H1 (cell line): ENCODE results near the gene LYPD6B. TPM values are rescaled to one million over a fixed set of nuclear protein-coding genes. Genes with fewer than 3 reads are reported as not detected.

ENCODE experiments used
- CTCF ChIA-PET: fragments of 300-600 bp; sonication (Branson Sonifier 250); formaldehyde crosslinking; loops from one replicate; lab custom pipeline; 2021; ENCODE audit not compliant: partially characterized antibody; lab: Charles Lee
- POLR2A ChIA-PET: fragments of 300-600 bp; sonication (Branson Sonifier 250); formaldehyde crosslinking; loops from one replicate; lab custom pipeline; 2021; ENCODE audit warnings: inconsistent platforms; ENCODE audit not compliant: partially characterized antibody; lab: Charles Lee
- DNase-seq, 2 experiments: peaks; one replicate each; pipeline versions ENCODE4 v3.0.0 to v3.0.0-alpha.2; 2010 to 2022; ENCODE audit warnings: low spot score in 2 of 2, low read depth in 1 of 2, mixed read lengths in 1 of 2
- FAIRE-seq: peaks from 2 replicates; lab custom pipeline; 2011; peaks lifted over from hg19 to GRCh38; lab: Jason Lieb, UNC
- H2AFZ ChIP-seq: 2 replicates; pipeline ENCODE4 v1.8.1; 2012; ENCODE audit warnings: low read length, inconsistent platforms
- H2AK5ac ChIP-seq: 2 replicates; pipeline ENCODE4 v1.6.1; 2013; ENCODE audit warnings: low read depth, low read length
- H2BK120ac ChIP-seq: replicated peaks from 2 replicates; pipeline ENCODE3; 2013; ENCODE audit warnings: low read depth, low read length, inconsistent platforms
- H2BK12ac ChIP-seq: 2 replicates; pipeline ENCODE4 v1.6.1; 2013; ENCODE audit warnings: low read depth, low read length
- H2BK15ac ChIP-seq: 2 replicates; pipeline ENCODE4 v1.6.1; 2013; ENCODE audit warnings: low read length
- H2BK20ac ChIP-seq: 2 replicates; pipeline ENCODE4 v1.6.1; 2013; ENCODE audit warnings: low read length
- H2BK5ac ChIP-seq: 2 replicates; pipeline ENCODE4 v1.6.1; 2013; ENCODE audit warnings: low read depth, low read length
- H3K14ac ChIP-seq: 2 replicates; pipeline ENCODE4 v1.6.1; 2013; ENCODE audit warnings: inconsistent platforms; ENCODE audit not compliant: insufficient read length
- H3K18ac ChIP-seq: 2 replicates; pipeline ENCODE4 v1.6.1; 2013; ENCODE audit warnings: low read length; ENCODE audit errors: extremely low read depth
- H3K23ac ChIP-seq: 2 replicates; pipeline ENCODE4 v1.6.1; 2013; ENCODE audit warnings: inconsistent platforms; ENCODE audit not compliant: insufficient read length
- H3K23me2 ChIP-seq: 2 replicates; pipeline ENCODE4 v1.6.1; 2013; ENCODE audit warnings: low read depth, low read length
- H3K27ac ChIP-seq: 2 replicates; pipeline ENCODE4 v1.6.1; 2011; ENCODE audit warnings: low read depth, low read length, inconsistent platforms
- H3K27me3 ChIP-seq, 4 experiments: replicated peaks in 1 of 4; 1 replicate in 1 of 4; 2 replicates in 3 of 4; pipeline versions ENCODE4 v1.6.1 to v1.8.1; 2011 to 2013; ENCODE audit warnings: low read length in 3 of 4, mild to moderate bottlenecking in 3 of 4, inconsistent platforms in 2 of 4, mixed read lengths in 2 of 4, moderate library complexity in 1 of 4; ENCODE audit not compliant: control insufficient read depth in 3 of 4, insufficient read depth in 3 of 4; ENCODE audit errors: extremely low read depth in 1 of 4
- H3K36me3 ChIP-seq, 4 experiments: 2 replicates each; pipeline versions ENCODE4 v1.6.1 to v1.8.1; 2011 to 2013; ENCODE audit warnings: mild to moderate bottlenecking in 4 of 4, low read length in 3 of 4, moderate library complexity in 2 of 4, control low read depth in 1 of 4, inconsistent platforms in 1 of 4; ENCODE audit not compliant: insufficient read depth in 4 of 4, control insufficient read depth in 2 of 4
- H3K4ac ChIP-seq: replicated peaks from 2 replicates; pipeline ENCODE3; 2013; ENCODE audit warnings: low read length, low read depth, mixed read lengths, inconsistent platforms; ENCODE audit not compliant: insufficient read length
- H3K4me1 ChIP-seq, 4 experiments: replicated peaks in 1 of 4; 1 replicate in 1 of 4; 2 replicates in 3 of 4; pipeline versions ENCODE4 v1.6.1 to v1.8.1; 2011 to 2013; ENCODE audit warnings: low read length in 3 of 4, inconsistent platforms in 2 of 4, mixed read lengths in 1 of 4; ENCODE audit not compliant: insufficient read depth in 4 of 4, control insufficient read depth in 3 of 4
- H3K4me2 ChIP-seq, 2 experiments: 2 replicates each; pipeline versions ENCODE4 v1.6.1 to v1.8.1; 2011 to 2013; ENCODE audit warnings: low read depth in 2 of 2, low read length in 2 of 2, control low read depth in 1 of 2, inconsistent platforms in 1 of 2, mild to moderate bottlenecking in 1 of 2; ENCODE audit not compliant: insufficient read depth in 1 of 2
- H3K4me3 ChIP-seq, 4 experiments: fragments of 200-600, 300-600 bp in 1 of 4; sonication (generic), shearing (Covaris generic), sonication (Bioruptor Twin) in 1 of 4; 2 replicates each; pipeline versions ENCODE4 v1.5.1 to v1.8.1; 2011 to 2016; ENCODE audit warnings: low read length in 4 of 4, low read depth in 3 of 4, control low read depth in 2 of 4, inconsistent platforms in 2 of 4, mild to moderate bottlenecking in 2 of 4, mixed read lengths in 1 of 4, moderate library complexity in 1 of 4; ENCODE audit not compliant: insufficient read depth in 2 of 4; ENCODE audit errors: extremely low read depth in 1 of 4
- H3K56ac ChIP-seq: replicated peaks from 2 replicates; pipeline ENCODE3; 2013; ENCODE audit warnings: low read depth, mild to moderate bottlenecking, mixed read lengths, low read length, inconsistent platforms; ENCODE audit not compliant: insufficient read length
- H3K79me1 ChIP-seq: 2 replicates; pipeline ENCODE4 v1.6.1; 2013; ENCODE audit warnings: low read depth, low read length, control low read depth
- H3K79me2 ChIP-seq, 2 experiments: 2 replicates each; pipeline versions ENCODE4 v1.6.1 to v1.8.1; 2012 to 2013; ENCODE audit warnings: low read length in 2 of 2, mild to moderate bottlenecking in 2 of 2, inconsistent platforms in 1 of 2; ENCODE audit not compliant: insufficient read depth in 2 of 2, control insufficient read depth in 1 of 2
- H3K9ac ChIP-seq, 4 experiments: replicated peaks in 1 of 4; 1 replicate in 1 of 4; 2 replicates in 3 of 4; pipeline versions ENCODE4 v1.6.1 to v1.8.1; 2011 to 2013; ENCODE audit warnings: low read depth in 3 of 4, low read length in 3 of 4, control low read depth in 2 of 4, mild to moderate bottlenecking in 2 of 4, moderate library complexity in 2 of 4, inconsistent platforms in 1 of 4; ENCODE audit errors: extremely low read depth in 1 of 4
- H3K9me3 ChIP-seq, 2 experiments: 2 replicates each; pipeline versions ENCODE4 v1.6.1 to v1.8.1; 2012 to 2013; ENCODE audit warnings: mild to moderate bottlenecking in 2 of 2, moderate library complexity in 2 of 2, control low read depth in 1 of 2, inconsistent platforms in 1 of 2, low read depth in 1 of 2, low read length in 1 of 2, mixed read lengths in 1 of 2; ENCODE audit not compliant: insufficient read depth in 2 of 2
- H4K20me1 ChIP-seq, 2 experiments: replicated peaks in 1 of 2; 2 replicates each; pipeline versions ENCODE3 to v1.8.1; 2011 to 2013; ENCODE audit warnings: inconsistent platforms in 2 of 2, low read length in 2 of 2, mild to moderate bottlenecking in 1 of 2; ENCODE audit not compliant: insufficient read depth in 2 of 2, control insufficient read depth in 1 of 2
- H4K5ac ChIP-seq: 2 replicates; pipeline ENCODE4 v1.6.1; 2013; ENCODE audit warnings: low read length, low read depth, mixed read lengths, inconsistent platforms; ENCODE audit not compliant: insufficient read length
- H4K8ac ChIP-seq: 2 replicates; pipeline ENCODE4 v1.8.0; 2013; ENCODE audit warnings: mild to moderate bottlenecking, moderate library complexity, low read length, inconsistent platforms; ENCODE audit not compliant: insufficient read depth; ENCODE audit errors: extremely low read depth
- H4K91ac ChIP-seq: replicated peaks from 2 replicates; pipeline ENCODE3; 2013; ENCODE audit warnings: low read length, mixed read lengths, inconsistent platforms; ENCODE audit not compliant: insufficient read length
- CEBPB ChIP-seq: IDR thresholded peaks from 2 replicates; pipeline ENCODE4 v1.6.1; 2012; ENCODE audit warnings: low read depth, low read length
- CHD1 ChIP-seq: IDR thresholded peaks from 2 replicates; pipeline ENCODE4 v1.6.1; 2012; ENCODE audit warnings: low read depth, low read length, improper control_type of control experiment
- CTBP2 ChIP-seq: IDR thresholded peaks from 2 replicates; pipeline ENCODE4 v1.7.0; 2011; ENCODE audit warnings: borderline replicate concordance, mild to moderate bottlenecking, moderate library complexity, mixed read lengths, low read length; ENCODE audit not compliant: insufficient read depth, insufficient read length
- GTF2F1 ChIP-seq: IDR thresholded peaks from 2 replicates; pipeline ENCODE4 v1.6.1; 2012; ENCODE audit warnings: low read depth, low read length, improper control_type of control experiment, borderline replicate concordance
- JUND ChIP-seq: IDR thresholded peaks from 2 replicates; pipeline ENCODE4 v1.6.1; 2011; ENCODE audit warnings: mild to moderate bottlenecking, improper control_type of control experiment, low read length
- KDM1A ChIP-seq: fragments of 200-600, 300-600 bp; sonication (generic); IDR thresholded peaks from 2 replicates; pipeline ENCODE4 v1.7.1; 2016; ENCODE audit warnings: mild to moderate bottlenecking, low read length, borderline replicate concordance
- NRF1 ChIP-seq: IDR thresholded peaks from 2 replicates; pipeline ENCODE4 v1.6.1; 2011; ENCODE audit warnings: mild to moderate bottlenecking, low read depth, low read length, improper control_type of control experiment
- POLR2A ChIP-seq, 2 experiments: IDR thresholded peaks; 1 replicate in 1 of 2; 2 replicates in 1 of 2; pipeline ENCODE4 v1.6.1; 2011; ENCODE audit warnings: low read depth in 2 of 2, low read length in 2 of 2, mild to moderate bottlenecking in 2 of 2; ENCODE audit errors: control extremely low read depth in 1 of 2
- SIX5 ChIP-seq: IDR thresholded peaks from 2 replicates; pipeline ENCODE4 v1.6.1; 2011; ENCODE audit warnings: mild to moderate bottlenecking, low read depth, low read length
- SRF ChIP-seq: IDR thresholded peaks from 2 replicates; pipeline ENCODE4 v1.6.1; 2011; ENCODE audit warnings: mild to moderate bottlenecking, low read depth, low read length, moderate library complexity
- TAF7 ChIP-seq: optimal IDR thresholded peaks from 2 replicates; pipeline ENCODE3; 2011; ENCODE audit warnings: low read depth, mild to moderate bottlenecking, inconsistent platforms, low read length, moderate library complexity, borderline replicate concordance
- WGBS, 2 experiments: shearing (Covaris generic) in 1 of 2; methylation state at CpG; one replicate each; pipeline versions ENCODE4 v1.1.6 to v1.1.7; 2013 to 2015; ENCODE audit warnings: low lambda C conversion rate in 2 of 2, mixed read lengths in 2 of 2, inconsistent platforms in 1 of 2, low coverage in 1 of 2, missing lambda C conversion rate in 1 of 2; ENCODE audit not compliant: insufficient replicate concordance in 2 of 2, insufficient coverage in 1 of 2, insufficient read length in 1 of 2; ENCODE audit errors: extremely low coverage in 1 of 2, missing lambda C conversion rate in 1 of 2; 5-methylcytosine and 5-hydroxymethylcytosine counted together
- polyA plus RNA-seq, 7 experiments: library from polyadenylated mRNA; depleted of rRNA in 3 of 7; stranded (reverse) in 5 of 7; unstranded in 2 of 7; fragments of >200 nt in 5 of 7; fragments of 200-250 nt in 2 of 7; gene quantifications; 1 replicate in 5 of 7; 2 replicates in 1 of 7; 4 replicates in 1 of 7; pipeline versions ENCODE4 v1.2.1 to v1.2.3, GENCODE V29; 2011 to 2013; ENCODE audit warnings: missing spikeins in 2 of 7, mixed read lengths in 2 of 7
- total RNA-seq: library from RNA; stranded (reverse); fragmentation: NEBNext Ultra II Directional; extraction: Animal tissue kit (Norgen Biotek cat#: 25700); gene quantifications from 2 replicates; pipeline ENCODE4 v1.2.1, GENCODE V29; 2021

Gene LYPD6B
- total and polyA plus RNA-seq, 2 of the 8 experiments (the other 6 are each of a cell fraction or from before 2014, with no cell fraction given), result 2.2 to 3.5 TPM

- Histone ChIP-seq H2BK20ac (no peak overlapping the region), H3K79me2 (no peaks in the 10 kb centered on the region), H4K20me1 (no peaks in the 10 kb centered on the region), H3K27ac (no peak overlapping the region), H3K79me1 (no peaks in the 10 kb centered on the region), H3K36me3 (no peaks in the 10 kb centered on the region), H3K9me3 (no peaks in the 10 kb centered on the region), H3K56ac (no peak overlapping the region), H2BK5ac (no peak overlapping the region), H4K8ac (no peak overlapping the region), H2BK12ac (no peak overlapping the region), H4K5ac (no peak overlapping the region), H4K91ac (no peak overlapping the region), H3K18ac (no peak overlapping the region), H3K4ac (no peak overlapping the region), H3K23me2 (no peaks in the 10 kb centered on the region), H3K4me2 (no peak overlapping the region; a peak in 1 of 4 replicates), H2AK5ac (no peak overlapping the region), H3K9ac (no peak overlapping the region), H3K4me1 (no peaks in the 10 kb centered on the region), H3K4me3 (no peak overlapping the region), H3K14ac (no peak overlapping the region), H3K27me3 (peaks cover 0 to 2% (median 0%) of the 10 kb centered on the region in 4 experiments; a peak in 1 of 7 replicates), H3K23ac (no peak overlapping the region), H2AFZ (no peak overlapping the region), H2BK120ac (no peak overlapping the region), H2BK15ac (no peak overlapping the region)
- ChIA-PET POLR2A (no interaction called here), CTCF (interaction anchor here (0.9 kb wide), 1 partner anchor 42 kb away, joined by 3 read pairs; no protein-coding TSS in a partner anchor)
- TF ChIP-seq JUND (no peak), NRF1 (no peak), CEBPB (no peak), CHD1 (no peak), POLR2A (IDR thresholded peaks at IDR 0.05; ENCODE audit: control extremely low read depth in 1 of 2, low read depth in 2 of 2, low read length in 2 of 2) (no peak), SIX5 (no peak), TAF7 (no peak), CTBP2 (no peak), KDM1A (no peak), SRF (no peak), GTF2F1 (no peak)
- DNase-seq (no peak), FAIRE-seq (no peak)
- WGBS, 2 experiments, result 77% methylated on average over 6 of the region's 6 CpGs; no CpG with 5 or more reads in 1 of the 2 experiments
Observed at GRCh38 chr2:149125031-149125725, 86.7 kb downstream of the LYPD6B start.
